GM12865 (cell line): Measurements from ENCODE around the gene RPLP2.
A peak's percentile ranks its signal among the peaks of the same experiment; 100 is the strongest.

Experiments
- DNase-seq: peaks from one replicate; pipeline ENCODE4 v3.0.0; 2010; ENCODE audit warnings: low read depth
- H3K4me3 ChIP-seq: 2 replicates; pipeline ENCODE4 v1.5.1; 2011; ENCODE audit warnings: mild to moderate bottlenecking, low read depth, low read length, control low read depth
- TF ChIP-seq, protein P1 (sequence below): IDR thresholded peaks from 2 replicates; pipeline ENCODE4 v1.5.1; 2011; ENCODE audit warnings: low read length, control low read depth, low read depth, inconsistent platforms; ENCODE audit not compliant: insufficient read depth; ENCODE audit errors: missing control alignments

RPLP2 gene

DNA sequence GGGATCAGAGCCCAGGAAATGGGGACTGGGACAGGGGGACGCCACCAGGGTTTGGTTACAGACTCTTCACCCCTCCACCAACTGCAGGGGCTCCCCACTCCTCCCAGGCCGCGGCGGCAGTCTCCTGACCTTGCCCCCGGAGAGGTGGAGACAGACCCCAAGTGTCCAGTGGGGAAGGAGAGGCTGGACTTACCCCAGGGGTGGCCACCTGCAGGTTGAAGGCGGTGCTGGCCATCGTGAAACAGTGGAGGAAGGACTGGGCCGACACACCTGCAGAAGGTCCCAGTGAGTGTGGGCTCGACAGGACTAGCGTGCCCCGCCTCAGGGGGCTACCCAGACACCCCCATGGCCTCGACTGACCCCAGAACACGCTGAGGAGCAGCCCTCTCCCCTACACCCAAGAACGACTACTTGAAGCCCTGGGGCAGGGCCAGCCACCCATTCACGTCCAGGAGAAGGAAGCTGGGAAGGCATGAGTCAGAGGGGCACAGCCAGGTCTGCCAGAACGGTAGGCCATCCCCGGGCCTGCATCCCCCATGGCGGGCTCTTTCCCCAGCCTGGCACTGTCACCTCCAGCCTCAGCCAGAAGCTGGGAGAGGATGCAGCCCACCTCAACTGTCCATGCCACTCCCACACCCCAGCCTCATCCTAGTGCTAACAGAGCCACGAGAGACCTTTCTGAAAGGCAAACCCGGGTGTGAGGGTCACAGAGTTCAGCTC is 34.7 kb upstream of the RPLP2 start:
- DNase-seq = no peak
- TF ChIP-seq, protein P1, sequence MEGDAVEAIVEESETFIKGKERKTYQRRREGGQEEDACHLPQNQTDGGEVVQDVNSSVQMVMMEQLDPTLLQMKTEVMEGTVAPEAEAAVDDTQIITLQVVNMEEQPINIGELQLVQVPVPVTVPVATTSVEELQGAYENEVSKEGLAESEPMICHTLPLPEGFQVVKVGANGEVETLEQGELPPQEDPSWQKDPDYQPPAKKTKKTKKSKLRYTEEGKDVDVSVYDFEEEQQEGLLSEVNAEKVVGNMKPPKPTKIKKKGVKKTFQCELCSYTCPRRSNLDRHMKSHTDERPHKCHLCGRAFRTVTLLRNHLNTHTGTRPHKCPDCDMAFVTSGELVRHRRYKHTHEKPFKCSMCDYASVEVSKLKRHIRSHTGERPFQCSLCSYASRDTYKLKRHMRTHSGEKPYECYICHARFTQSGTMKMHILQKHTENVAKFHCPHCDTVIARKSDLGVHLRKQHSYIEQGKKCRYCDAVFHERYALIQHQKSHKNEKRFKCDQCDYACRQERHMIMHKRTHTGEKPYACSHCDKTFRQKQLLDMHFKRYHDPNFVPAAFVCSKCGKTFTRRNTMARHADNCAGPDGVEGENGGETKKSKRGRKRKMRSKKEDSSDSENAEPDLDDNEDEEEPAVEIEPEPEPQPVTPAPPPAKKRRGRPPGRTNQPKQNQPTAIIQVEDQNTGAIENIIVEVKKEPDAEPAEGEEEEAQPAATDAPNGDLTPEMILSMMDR = no peak
- no peak overlapping the region for H3K4me3 ChIP-seq

DNA sequence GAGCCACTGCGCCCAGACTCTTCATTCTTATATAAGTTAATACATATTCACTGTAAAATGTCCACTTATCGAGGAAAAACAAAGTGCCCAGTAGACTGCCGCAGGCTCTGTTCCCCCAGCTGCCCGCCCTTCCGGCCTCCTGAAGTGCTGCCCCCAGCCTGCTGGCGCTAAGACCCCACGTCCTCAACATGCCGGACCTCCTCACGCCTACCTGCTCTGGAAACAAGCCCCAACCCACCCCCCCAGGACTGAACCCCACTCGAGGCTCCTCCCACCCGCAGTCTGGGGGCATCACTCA is 33.6 kb upstream of the RPLP2 start:
- H3K4me3 ChIP-seq = peak overlapping the region; percentile 92
- DNase-seq = no peak
- TF ChIP-seq, protein P1 = no peak

DNA sequence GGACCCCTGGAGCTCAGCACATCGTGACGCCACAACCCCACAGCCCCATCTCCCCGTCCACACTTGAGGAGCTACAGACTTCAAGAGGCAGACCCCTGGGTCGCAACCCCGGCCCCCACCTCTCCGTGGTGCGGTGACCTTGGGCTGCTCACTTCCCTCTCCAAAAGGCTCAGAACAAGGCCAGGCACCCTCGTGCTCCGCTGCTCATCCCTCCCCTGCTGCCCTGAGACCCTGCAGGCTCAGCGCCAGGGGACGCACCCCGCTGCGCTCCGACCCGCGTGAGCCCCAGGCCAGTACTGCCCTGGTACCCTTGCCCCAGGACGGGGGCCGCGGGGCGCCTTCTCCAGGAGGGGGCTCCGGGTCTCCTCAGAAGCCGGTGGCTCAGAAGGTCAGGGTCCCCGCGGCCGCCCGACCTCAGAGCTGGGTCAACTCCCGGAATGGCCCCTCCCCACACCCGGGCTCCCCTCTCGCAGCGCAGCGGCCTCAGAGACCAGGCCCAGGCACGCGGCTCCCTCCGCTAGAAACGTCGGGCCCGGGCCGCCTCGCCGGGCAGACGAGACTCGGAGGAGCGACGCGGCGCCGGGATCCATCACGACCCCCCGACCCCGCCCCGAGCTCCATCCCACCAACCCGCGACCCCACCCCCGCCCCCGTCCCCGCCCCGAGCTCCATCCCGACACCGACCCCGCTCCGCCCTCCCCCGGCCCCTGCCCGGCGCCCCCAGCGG is 33.0 kb upstream of the RPLP2 start:
- TF ChIP-seq, protein P1 = no peak
- H3K4me3 ChIP-seq = peak overlapping the region; percentile 92
- DNase-seq = peak; percentile 47

DNA sequence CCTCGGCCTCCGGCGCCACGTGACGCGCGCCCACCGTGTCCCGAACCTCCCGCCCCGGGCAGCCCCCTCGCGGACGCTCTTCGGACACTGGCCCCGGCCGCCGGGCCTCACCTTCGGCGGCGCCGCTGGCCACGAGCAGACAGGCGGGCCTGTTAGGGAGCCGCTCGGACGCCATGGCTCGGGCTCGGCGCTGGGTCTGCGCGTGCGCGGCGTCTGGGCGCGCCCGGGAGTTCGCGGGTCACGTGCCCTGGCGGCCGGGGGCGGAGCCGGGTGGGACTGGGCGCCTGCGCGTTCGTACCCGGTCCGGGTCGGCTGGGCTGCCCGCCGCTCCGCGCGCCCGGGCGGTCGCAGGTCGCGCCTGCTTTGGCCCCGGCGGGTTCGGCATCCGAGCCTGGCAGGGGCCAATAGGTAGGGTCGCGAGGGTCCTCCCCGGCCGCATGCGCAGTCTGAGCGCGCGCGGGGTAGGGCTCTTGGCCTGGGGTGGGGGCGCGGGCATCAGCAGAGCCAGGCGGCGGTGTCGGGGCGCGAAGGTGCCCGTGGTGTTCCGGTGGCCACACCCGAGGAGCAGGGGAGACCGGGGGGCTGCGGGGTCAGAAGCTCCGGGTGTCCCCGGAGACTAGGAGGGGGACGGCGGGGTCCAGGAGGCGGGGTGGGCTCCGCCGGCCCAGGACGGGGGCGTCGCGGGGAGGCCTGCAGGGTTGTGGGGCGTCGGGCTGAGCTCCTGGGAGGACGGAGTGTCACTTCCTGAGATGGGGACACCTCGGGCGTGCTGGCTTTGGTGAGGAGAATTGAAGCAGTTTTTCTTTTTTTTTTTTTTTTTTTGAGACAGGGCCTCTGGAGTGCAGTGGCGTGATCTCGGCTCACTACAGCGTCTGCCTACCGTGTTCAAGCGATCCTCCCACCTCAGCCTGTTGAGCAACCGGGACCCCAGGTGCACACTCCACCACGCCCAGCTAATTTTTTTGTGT is 32.2 kb upstream of the RPLP2 start, which contains the start of gene GATD1:
Gene GATD1 (minus strand): TSS at position 200 of the 968 bp plus-strand sequence. CDS start 25 bp downstream, at position 175.
- TF ChIP-seq, protein P1 = no peak
- H3K4me3 ChIP-seq = peak within 1 kb of the TSS; percentile 92
- peak; percentile 93 for DNase-seq

DNA sequence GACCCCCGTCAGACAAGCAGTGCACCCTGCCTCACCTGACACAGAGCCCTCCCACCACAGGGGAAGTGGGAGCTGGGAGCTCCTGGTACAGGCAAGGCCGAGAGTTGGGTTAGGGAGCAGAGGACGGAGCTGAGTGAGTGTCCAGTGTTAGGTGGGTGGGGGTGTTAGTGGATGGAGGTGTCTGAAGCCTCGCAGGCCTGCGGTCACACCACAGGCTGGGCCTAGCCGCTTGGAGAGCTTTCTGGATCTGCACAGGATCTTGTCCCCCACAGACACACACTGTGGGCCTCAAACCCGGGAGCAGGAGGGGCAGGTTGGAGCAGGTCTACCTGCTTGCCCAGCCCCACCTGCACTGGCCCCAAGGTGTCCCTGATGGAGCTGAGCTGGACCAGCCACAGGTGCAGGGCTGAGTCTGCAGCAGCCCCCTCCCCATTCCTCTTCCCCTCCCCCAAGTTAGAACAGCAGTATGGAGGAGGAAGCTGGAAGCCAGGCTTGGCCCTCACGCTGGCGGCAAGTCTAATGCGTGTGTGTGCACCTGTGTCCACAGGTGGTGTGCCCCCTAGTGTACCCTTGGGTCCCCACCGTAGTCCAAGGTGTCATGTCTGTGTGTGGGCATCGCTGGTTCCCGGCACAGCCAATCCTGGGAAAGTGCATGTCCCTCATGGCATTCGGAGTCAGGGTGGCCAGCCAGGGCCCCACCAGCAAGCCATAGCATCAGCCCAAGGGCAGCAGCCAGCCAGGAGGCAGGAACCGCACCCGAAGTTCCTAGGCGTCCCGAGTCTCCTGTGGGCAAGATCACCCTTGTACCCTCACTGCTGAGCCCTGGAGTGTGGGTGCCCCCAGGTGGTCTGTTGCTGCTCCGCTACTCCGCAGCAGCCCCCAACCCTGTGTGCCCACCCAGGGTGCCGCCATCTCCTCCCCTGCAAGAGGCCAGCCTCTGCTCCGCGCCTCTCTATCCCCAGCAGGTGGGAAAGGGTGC is 30.5 kb upstream of the RPLP2 start:
- no peak overlapping the region for H3K4me3 ChIP-seq
- TF ChIP-seq, protein P1 = no peak
- DNase-seq = peak; percentile 1
